NCI-H1694 (cell line): ENCODE results near the gene OSBPL5.

Experiments
- DNase-seq: peaks from one replicate; lab custom pipeline; 2025; lab: John Stamatoyannopoulos, UW

Gene OSBPL5

GRCh38 chr11:3148990-3149851 is 15.9 kb downstream of the OSBPL5 start:
- no peak for DNase-seq

DNA sequence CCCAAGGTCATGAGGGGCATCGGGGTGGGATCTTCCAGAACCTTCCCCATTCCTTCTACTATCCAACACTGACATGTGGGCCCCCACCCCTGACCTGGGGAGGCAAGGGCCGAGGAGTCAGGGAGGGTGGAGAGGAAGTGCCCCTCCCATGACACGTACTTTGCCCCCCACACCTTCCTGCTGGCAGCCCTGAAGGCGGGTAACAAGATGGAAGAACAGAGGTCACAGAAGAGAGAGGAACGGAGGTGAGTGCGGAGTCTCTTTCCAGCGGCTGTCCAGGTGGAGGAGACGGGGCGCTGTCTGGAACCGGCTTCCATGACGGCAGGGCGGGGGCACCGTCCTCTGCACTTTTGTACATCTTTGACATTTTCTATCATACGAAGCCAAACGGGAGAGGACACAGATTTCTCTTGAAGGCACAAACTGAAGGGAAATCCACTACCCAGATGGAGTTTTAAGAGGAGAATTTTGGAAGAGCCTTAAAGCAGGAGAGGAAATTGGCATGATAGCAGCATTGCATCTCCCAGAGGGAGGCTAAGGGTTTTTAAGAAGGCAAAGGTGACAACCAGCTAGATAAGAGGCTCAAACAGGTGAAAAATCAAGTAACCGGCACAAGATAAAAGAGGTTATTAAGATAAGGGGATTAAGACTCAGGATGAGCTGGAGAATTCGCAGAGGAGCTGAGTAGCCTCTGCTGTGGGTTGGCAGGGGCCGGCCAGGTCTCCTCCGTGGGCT is 16.7 kb downstream of the OSBPL5 start:
- DNase-seq = no peak

- no peak for DNase-seq
Observed at GRCh38 chr11:3147626-3148025, 17.5 kb downstream of the OSBPL5 start.

- no peak for DNase-seq
Observed at GRCh38 chr11:3147257-3147619, 17.9 kb downstream of the OSBPL5 start.

GRCh38 chr11:3146612-3147256 is 18.4 kb downstream of the OSBPL5 start:
- DNase-seq = no peak

- DNase-seq = no peak
Observed at GRCh38 chr11:3145206-3145520, 19.9 kb downstream of the OSBPL5 start.

DNA sequence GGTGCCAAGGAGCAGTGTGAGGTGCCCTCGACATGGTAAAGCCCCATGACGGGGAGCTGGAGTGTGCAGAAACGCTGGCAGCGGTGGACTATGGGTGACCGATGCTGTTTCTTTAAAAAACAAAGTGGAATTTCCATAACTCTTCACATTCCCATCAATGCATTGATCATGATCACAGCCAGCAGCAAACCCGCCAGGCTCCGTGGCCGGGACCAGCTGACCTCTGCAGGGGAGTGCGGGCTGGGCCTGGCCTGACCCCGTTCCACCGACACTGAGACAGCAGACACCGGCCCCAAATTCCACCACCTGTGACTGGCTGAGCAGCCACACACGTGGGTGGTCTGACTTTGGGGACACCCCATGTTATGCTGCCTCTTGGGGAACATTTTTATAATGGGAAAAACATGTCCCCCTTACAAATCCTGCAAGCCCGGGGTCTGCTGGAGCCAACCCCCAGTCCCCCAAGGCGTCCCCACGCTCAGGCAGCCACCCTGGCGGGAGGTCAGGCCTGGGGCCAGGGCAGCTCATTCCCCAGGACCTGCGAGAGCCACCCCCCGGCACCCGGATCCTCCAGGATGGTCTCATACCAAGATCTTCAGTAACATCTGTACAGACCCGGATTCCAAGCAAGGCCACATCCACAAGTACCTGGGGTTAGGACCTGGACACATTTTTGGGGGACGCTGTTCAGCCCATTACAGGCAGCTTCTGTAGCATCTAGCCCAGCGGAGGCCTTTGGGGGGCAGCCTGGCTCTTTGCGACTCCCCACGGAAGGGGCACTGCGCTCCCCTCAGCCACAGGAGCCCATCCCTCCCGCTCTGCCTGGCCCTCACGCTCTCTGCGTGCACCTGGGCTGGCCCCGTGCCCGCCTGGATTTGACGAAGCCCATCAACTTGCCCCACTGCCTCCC is 20.6 kb downstream of the OSBPL5 start:
- no peak for DNase-seq

DNA sequence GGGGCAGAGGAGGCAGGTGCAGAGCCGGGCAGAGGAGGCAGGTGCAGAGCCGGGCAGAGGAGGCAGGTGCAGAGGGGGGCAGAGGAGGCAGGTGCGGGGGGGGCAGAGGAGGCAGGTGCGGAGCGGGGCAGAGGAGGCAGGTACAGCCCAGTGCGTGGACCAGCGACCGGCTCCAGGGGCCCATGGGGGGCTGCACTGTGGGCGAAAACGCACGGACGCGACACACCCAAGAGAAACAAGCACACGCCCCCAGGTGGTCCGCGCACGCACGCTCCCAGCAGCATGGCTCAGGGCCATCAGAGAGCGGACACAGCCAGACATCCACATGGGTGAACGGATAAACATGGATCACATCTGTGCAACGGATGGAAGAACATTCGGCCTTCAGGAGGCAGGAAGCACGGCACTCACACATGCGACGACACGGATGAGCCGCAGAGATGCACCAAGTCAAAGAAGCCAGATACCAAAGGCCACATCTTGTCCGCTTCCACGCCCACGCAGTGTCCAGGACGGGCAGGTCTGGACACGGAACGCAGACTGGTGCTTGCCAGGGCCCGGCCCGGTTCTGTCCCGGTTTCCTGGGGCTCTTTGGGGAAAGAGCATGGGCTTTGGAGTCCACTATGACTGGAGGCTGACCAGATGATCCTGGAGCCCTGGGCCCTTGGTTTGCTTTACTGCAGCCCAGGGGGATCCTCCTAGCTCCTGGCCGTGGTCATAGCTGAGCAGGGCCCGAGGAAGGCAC is 21.8 kb downstream of the OSBPL5 start:
- no peak for DNase-seq

- no peak for DNase-seq
Observed at GRCh38 chr11:3140291-3140603, 24.9 kb downstream of the OSBPL5 start.

DNA sequence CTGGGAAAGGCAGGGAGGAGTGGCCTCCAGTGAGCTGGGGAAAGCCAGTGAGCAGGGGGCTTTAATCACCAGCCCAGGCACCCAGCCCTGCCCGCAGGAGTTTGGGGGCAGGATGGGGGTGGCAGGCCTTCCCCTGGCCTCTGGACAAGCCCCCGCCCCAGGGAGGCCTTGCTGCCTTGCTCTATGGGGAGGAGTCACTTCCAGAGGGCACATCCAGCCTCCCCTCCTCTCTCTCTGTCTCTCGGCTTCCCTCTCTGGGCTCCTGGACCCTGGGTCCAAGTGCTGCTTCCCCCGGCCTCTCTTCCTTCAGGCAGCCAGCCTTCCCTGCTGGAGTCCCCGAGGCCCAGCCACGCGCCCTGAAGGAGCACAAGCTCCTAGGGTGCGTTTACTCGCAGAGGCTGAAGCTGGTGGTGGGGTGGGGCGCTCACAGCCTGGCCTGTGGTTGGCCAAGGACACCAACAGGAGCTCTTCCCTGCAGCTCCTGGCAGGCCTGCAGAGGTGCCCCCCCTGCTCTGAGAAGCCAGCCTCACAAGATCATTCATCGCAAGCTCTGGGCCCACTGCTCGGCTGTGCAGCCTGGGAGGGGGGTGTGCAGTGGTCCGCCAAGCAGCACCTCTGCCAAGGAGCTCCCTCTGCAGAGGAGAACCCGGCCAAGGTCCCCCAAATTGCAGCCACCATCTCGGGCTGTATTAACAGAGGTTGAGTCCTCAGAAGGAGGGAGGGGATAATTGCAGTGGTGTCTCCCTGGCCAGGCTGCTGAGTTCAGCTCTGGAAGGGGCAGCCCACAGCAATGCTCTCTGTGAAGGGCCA is 25.4 kb downstream of the OSBPL5 start:
- no peak for DNase-seq

GRCh38 chr11:3139086-3139440 is 26.0 kb downstream of the OSBPL5 start:
- DNase-seq = no peak

DNA sequence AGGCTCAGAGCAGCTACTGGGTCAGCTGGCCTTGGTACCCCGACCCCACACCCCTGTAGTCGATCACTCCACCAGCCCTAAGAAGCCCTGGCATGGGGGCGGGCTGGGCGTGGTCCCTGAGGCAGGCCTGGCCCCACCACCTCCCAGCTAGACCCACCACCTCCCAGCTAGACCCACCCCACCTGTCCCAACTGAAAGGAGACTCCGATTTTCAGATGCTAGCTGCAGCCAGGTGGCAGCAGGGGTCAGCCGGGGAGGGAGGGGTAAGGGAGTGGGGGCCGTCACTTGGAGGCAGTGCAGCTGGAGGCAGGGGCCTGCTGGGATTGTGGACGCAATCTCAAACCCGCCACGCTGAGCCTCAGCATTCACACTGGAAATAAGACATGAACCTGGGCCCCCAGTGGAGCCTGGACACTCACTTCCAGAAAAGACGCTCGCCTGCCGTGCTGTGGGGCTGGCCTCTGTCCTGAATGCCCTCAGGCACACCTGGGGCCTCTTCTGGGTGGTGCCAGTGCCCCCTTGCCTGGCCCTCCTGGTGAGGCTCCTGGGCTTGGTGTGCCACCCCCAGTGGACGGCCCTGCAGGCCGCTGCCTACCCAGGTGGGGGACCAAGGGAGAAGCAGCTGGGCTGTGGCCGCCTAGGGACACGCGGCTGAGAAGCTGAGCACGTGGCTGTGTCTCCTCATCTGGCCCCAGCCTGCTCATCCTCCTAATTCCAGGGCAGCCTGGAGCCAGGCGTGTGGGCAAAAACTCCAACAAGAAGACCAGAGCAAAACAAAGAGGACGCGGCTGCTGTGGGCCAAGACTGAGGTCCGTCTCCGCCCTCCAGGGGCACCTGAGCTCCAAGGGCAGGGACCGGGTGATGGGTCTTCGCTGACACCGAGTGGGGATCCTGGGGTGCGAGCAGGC is 26.7 kb downstream of the OSBPL5 start:
- DNase-seq = no peak

DNA sequence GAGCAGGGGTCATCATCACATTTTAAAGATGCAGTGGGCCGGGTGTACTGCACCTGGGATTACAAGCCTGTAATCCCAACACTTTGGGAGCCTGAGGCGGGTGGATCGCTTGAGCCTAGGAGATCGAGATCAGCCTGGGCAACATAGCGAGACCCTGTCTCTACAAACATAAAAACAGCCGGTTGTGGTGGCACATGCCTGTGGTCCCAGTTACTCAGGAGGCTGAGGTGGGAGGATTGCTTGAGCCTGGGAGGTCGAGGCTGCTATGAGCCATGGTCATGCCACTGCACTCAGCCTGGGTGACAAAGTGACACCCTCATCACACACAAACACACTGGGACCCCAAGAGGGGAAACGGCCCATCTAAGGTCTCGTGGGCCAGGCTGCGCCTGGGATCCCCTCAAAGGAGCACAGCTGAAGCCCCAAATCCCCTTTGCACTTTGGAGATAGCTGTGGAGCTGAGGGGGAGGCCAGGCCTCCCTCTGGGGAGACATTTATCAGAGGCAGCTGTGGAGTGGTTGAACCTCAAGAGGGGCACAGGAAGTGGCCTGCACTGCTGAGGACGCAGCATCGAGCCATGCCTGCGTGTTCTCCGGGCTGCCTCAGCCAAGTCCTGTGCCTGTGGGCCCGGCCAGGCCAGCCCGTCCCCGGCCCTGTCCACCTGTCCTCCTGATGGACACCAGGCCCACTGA is 27.5 kb downstream of the OSBPL5 start:
- no peak for DNase-seq

DNA sequence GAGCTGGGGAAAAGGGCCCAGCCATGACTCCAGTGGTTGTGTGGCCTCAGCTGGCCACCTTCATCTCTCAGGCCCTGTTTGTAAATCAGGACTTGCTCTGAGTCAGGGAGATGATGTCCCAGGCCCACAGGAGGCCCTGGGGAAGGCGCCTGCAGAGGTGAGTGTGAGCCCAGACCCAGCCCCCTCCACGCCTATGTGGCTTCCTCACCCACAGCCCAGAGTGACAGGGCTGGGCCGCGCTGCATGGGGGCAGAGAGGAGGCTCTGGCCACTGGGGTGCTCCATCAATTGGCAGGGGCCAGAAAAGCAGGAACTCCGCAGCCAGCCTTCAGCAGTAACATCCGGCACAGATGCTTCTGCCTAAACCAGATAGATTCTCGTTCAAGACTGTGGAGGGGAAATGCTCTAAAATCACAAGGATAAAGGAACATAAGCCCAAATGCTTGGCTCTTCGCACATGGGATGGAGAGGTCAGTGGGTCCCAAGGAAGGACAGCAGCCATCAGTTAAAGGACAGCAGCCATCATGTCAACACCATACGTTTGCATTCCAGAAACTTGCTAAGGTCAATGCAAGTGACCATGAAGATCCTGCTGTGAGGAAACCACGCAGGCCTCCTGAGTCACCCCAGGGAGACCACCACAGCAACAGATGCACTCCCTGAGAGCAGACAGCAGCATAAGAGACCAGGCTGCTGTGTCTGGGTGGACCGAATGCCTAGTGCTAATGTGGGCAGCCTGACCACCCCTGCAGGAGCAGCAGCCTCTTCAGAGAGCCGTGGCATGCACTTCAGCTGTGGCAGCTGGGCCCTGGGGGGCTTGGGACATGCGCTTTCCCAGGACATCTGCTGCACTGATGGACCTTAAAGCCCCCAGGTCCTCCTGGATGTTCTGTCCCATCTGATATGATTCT is 28.3 kb downstream of the OSBPL5 start:
- DNase-seq = no peak

GRCh38 chr11:3135481-3136440 is 29.3 kb downstream of the OSBPL5 start:
- DNase-seq = no peak

GRCh38 chr11:3134651-3135480 is 30.2 kb downstream of the OSBPL5 start:
- DNase-seq = no peak
